Esophagus squamous epithelium (tissue), 4 donors: ENCODE results near the gene CUEDC1.

Source experiments
- CTCF ChIP-seq, 6 experiments: fragments of 450-650 bp in 4 of 6; fragments of 200-600 bp in 2 of 6; sonication (generic) in 2 of 6; IDR thresholded peaks; one replicate each; pipeline ENCODE4 v1.5.1; 2016 to 2019; ENCODE audit warnings: antibody characterized with exemption in 6 of 6, mild to moderate bottlenecking in 4 of 6, moderate library complexity in 4 of 6
- POLR2A ChIP-seq, 4 donors: fragments of 450-650 bp; IDR thresholded peaks; one replicate each; pipeline ENCODE4 v1.6.1; 2017; ENCODE audit warnings: antibody characterized with exemption in 4 of 4, mild to moderate bottlenecking in 4 of 4, moderate library complexity in 3 of 4

- TF ChIP-seq CTCF (IDR thresholded peaks at IDR 0.05) (no peak), POLR2A (IDR thresholded peaks at IDR 0.05) (no peak)
Observed at GRCh38 chr17:57993471-57994365, 38.5 kb upstream of the CUEDC1 start.
